GM12878 (cell line): ENCODE measurements around the gene BTG4. TPM values are rescaled to one million over a fixed set of nuclear protein-coding genes. Genes with fewer than 3 reads are reported as not detected.

Experiments
- ASH2L ChIP-seq: fragments of 300-600, 200-600 bp; sonication (generic); IDR thresholded peaks from 2 replicates; pipeline ENCODE4 v1.6.1; 2017; ENCODE audit warnings: low read depth, mild to moderate bottlenecking, borderline replicate concordance
- BRCA1 ChIP-seq: IDR thresholded peaks from 2 replicates; pipeline ENCODE4 v1.6.1; 2011; ENCODE audit warnings: low read depth, low read length, improper control_type of control experiment
- CUX1 ChIP-seq: IDR thresholded peaks from 2 replicates; pipeline ENCODE4 v1.6.1; 2012; ENCODE audit warnings: improper control_type of control experiment, low read depth, low read length; ENCODE audit not compliant: insufficient replicate concordance
- ELK1 ChIP-seq: IDR thresholded peaks from 2 replicates; pipeline ENCODE4 v1.6.1; 2012; ENCODE audit warnings: low read depth, low read length, improper control_type of control experiment
- EZH2 ChIP-seq: IDR thresholded peaks from 2 replicates; pipeline ENCODE4 v1.6.1; 2012; ENCODE audit warnings: low read depth, mild to moderate bottlenecking, control low read depth, inconsistent platforms, low read length, borderline replicate concordance; ENCODE audit not compliant: control insufficient read depth
- FOXM1 ChIP-seq: IDR thresholded peaks from 2 replicates; pipeline ENCODE4 v1.6.1; 2012; ENCODE audit warnings: low read depth, mild to moderate bottlenecking, inconsistent platforms, low read length, moderate library complexity
- GATAD2B ChIP-seq: fragments of 450-650 bp; conservative IDR thresholded peaks from 2 replicates; pipeline ENCODE4 v1.6.1; 2017; ENCODE audit warnings: low read depth, mild to moderate bottlenecking, moderate library complexity
- HDAC2 ChIP-seq: fragments of 200-600 bp; sonication (generic); IDR thresholded peaks from 2 replicates; pipeline ENCODE4 v1.6.1; 2017
- HDGF ChIP-seq: fragments of 450-650 bp; IDR thresholded peaks from 2 replicates; pipeline ENCODE4 v1.6.1; 2016; ENCODE audit warnings: antibody characterized with exemption
- PAX5 ChIP-seq: IDR thresholded peaks from 2 replicates; pipeline ENCODE4 v1.6.1; 2011; ENCODE audit warnings: low read depth, low read length, borderline replicate concordance
- POU2F2 ChIP-seq: IDR thresholded peaks from 3 replicates; pipeline ENCODE4 v1.6.1; 2011; ENCODE audit warnings: low read depth, mild to moderate bottlenecking, low read length, borderline replicate concordance
- RAD21 ChIP-seq: IDR thresholded peaks from 2 replicates; pipeline ENCODE4 v1.6.1; 2011; ENCODE audit warnings: mild to moderate bottlenecking, low read depth, low read length, moderate library complexity; ENCODE audit not compliant: insufficient read depth
- STAT3 ChIP-seq: IDR thresholded peaks from 2 replicates; pipeline ENCODE4 v1.6.1; 2011; ENCODE audit warnings: low read depth, low read length, improper control_type of control experiment
- TBL1XR1 ChIP-seq: IDR thresholded peaks from 2 replicates; pipeline ENCODE4 v1.6.1; 2012; ENCODE audit warnings: low read depth, low read length, improper control_type of control experiment
- TCF7 ChIP-seq: IDR thresholded peaks from 2 replicates; pipeline ENCODE4 v1.6.1; 2014; ENCODE audit warnings: antibody characterized with exemption, borderline replicate concordance
- USF2 ChIP-seq: IDR thresholded peaks from 2 replicates; pipeline ENCODE4 v1.6.1; 2011; ENCODE audit warnings: low read depth, low read length, improper control_type of control experiment, borderline replicate concordance
- WRNIP1 ChIP-seq: IDR thresholded peaks from 2 replicates; pipeline ENCODE4 v1.6.1; 2011; ENCODE audit warnings: low read depth, low read length, improper control_type of control experiment, borderline replicate concordance
- YBX1 ChIP-seq: fragments of 450-650 bp; IDR thresholded peaks from 2 replicates; pipeline ENCODE4 v1.6.1; 2016; ENCODE audit warnings: antibody characterized with exemption
- ZNF687 ChIP-seq: fragments of 450-650 bp; IDR thresholded peaks from 2 replicates; pipeline ENCODE4 v1.6.1; 2017; ENCODE audit warnings: mild to moderate bottlenecking, moderate library complexity
- polyA plus RNA-seq, 11 experiments: library from polyadenylated mRNA; depleted of rRNA in 4 of 11; unstranded in 6 of 11; stranded (reverse) in 5 of 11; fragments of >200 nt; fragmentation: Nextera tagmentation in 4 of 11; fragmentation: Illumina TruSeq in 1 of 11; extraction: Ambion mirVana in 4 of 11; extraction: Trizol in 1 of 11; gene quantifications; 1 replicate in 1 of 11; 2 replicates in 10 of 11; pipeline versions ENCODE4 v1.2.1 to v1.2.3, GENCODE V29; 2011 to 2016; ENCODE audit warnings: inconsistent platforms in 2 of 11, missing spikeins in 2 of 11, low read depth in 1 of 11
- total RNA-seq, 4 experiments: library from RNA; depleted of rRNA in 3 of 4; stranded (reverse); fragments of >200 nt in 3 of 4; fragmentation: Illumina TruSeq in 1 of 4; extraction: Trizol in 1 of 4; gene quantifications; 2 replicates each; pipeline versions ENCODE4 v1.2.1 to v1.2.3, GENCODE V29; 2013 to 2021

BTG4 gene
- total and polyA plus RNA-seq, 10 of the 15 experiments (the other 5 are each of a cell fraction or from before 2014, with no cell fraction given), result 0.14 TPM; not detected in 9

GRCh38 chr11:111450480-111451320 is 61.5 kb downstream of the BTG4 start (continued):
- TF ChIP-seq HDAC2, result no peak
- TF ChIP-seq STAT3, result no peak
- no peak for TF ChIP-seq TCF7
- TF ChIP-seq YBX1, result no peak
- peak; percentile 86; the same call in 2 of the 3 replicates for TF ChIP-seq POU2F2
- no peak for TF ChIP-seq FOXM1
- no peak for TF ChIP-seq ELK1
- no peak for TF ChIP-seq ASH2L
- no peak for TF ChIP-seq GATAD2B
- peak; percentile 84; the same call in 1 of the 2 replicates for TF ChIP-seq ZNF687
- no peak for TF ChIP-seq HDGF
- no peak for TF ChIP-seq TBL1XR1
- TF ChIP-seq WRNIP1, result no peak
- no peak for TF ChIP-seq BRCA1
- no peak for TF ChIP-seq USF2
- no peak for TF ChIP-seq CUX1
- no peak for TF ChIP-seq RAD21
- TF ChIP-seq EZH2, result no peak
- peak; percentile 65; the same call in 1 of the 2 replicates for TF ChIP-seq PAX5
